Liver (tissue), 10 donors: ENCODE results near the gene RXYLT1. TPM values are rescaled to one million over a fixed set of nuclear protein-coding genes. Genes with fewer than 3 reads are reported as not detected.

Experiments
- DNase-seq: peaks from one replicate; pipeline ENCODE4 v3.0.0-alpha.2; 2017; ENCODE audit warnings: low spot score
- H3K27ac ChIP-seq, 2 donors: one replicate each; pipeline ENCODE4 v1.7.0; 2013; ENCODE audit warnings: inconsistent platforms in 2 of 2, low read length in 2 of 2, control low read depth in 1 of 2, low read depth in 1 of 2, mild to moderate bottlenecking in 1 of 2
- H3K27me3 ChIP-seq, 4 donors: one replicate each; pipeline versions ENCODE4 v1.6.1 to v1.7.0; 2013; ENCODE audit warnings: low read length in 3 of 4, inconsistent platforms in 1 of 4, mild to moderate bottlenecking in 1 of 4, moderate library complexity in 1 of 4; ENCODE audit not compliant: control insufficient read depth in 4 of 4, insufficient read depth in 4 of 4
- H3K36me3 ChIP-seq, 4 donors: one replicate each; pipeline versions ENCODE4 v1.6.1 to v1.7.0; 2013; ENCODE audit warnings: low read length in 3 of 4, mild to moderate bottlenecking in 3 of 4, low read depth in 1 of 4, moderate library complexity in 1 of 4; ENCODE audit not compliant: control insufficient read depth in 4 of 4, insufficient read depth in 3 of 4
- H3K4me1 ChIP-seq, 4 donors: one replicate each; pipeline versions ENCODE4 v1.6.1 to v1.7.0; 2013; ENCODE audit warnings: low read length in 3 of 4, mild to moderate bottlenecking in 3 of 4, moderate library complexity in 1 of 4; ENCODE audit not compliant: control insufficient read depth in 4 of 4, insufficient read depth in 4 of 4
- H3K4me3 ChIP-seq, 3 donors: one replicate each; pipeline versions ENCODE4 v1.6.1 to v1.7.0; 2013; ENCODE audit warnings: low read length in 3 of 3, control low read depth in 1 of 3, low read depth in 1 of 3, mild to moderate bottlenecking in 1 of 3
- H3K9ac ChIP-seq, 2 donors: one replicate each; pipeline ENCODE4 v1.7.0; 2013; ENCODE audit warnings: low read length in 2 of 2, mild to moderate bottlenecking in 2 of 2, moderate library complexity in 2 of 2, control low read depth in 1 of 2, low read depth in 1 of 2
- H3K9me3 ChIP-seq, 4 donors: one replicate each; pipeline versions ENCODE4 v1.6.1 to v1.7.0; 2013; ENCODE audit warnings: low read length in 3 of 4; ENCODE audit not compliant: control insufficient read depth in 4 of 4
- FOXA2 ChIP-seq: IDR thresholded peaks from 2 replicates; pipeline ENCODE4 v1.6.1; 2016; ENCODE audit warnings: antibody characterized with exemption
- GABPA ChIP-seq, 2 donors: IDR thresholded peaks in 1 of 2; conservative IDR thresholded peaks in 1 of 2; 2 replicates each; pipeline ENCODE4 v1.6.1; 2016; ENCODE audit warnings: antibody characterized with exemption in 2 of 2, mild to moderate bottlenecking in 1 of 2, moderate library complexity in 1 of 2
- HNF4G ChIP-seq: IDR thresholded peaks from 2 replicates; pipeline ENCODE4 v1.6.1; 2016; ENCODE audit warnings: antibody characterized with exemption
- JUND ChIP-seq, 2 donors: IDR thresholded peaks; 2 replicates each; pipeline ENCODE4 v1.6.1; 2016; ENCODE audit warnings: antibody characterized with exemption in 2 of 2
- RAD21 ChIP-seq, 2 donors: IDR thresholded peaks; 2 replicates each; pipeline ENCODE4 v1.6.1; 2016; ENCODE audit warnings: antibody characterized with exemption in 2 of 2, mild to moderate bottlenecking in 2 of 2
- RXRA ChIP-seq, 2 donors: IDR thresholded peaks; 2 replicates each; pipeline ENCODE4 v1.6.1; 2017 to 2018; ENCODE audit warnings: antibody characterized with exemption in 2 of 2, mild to moderate bottlenecking in 1 of 2
- TAF1 ChIP-seq: conservative IDR thresholded peaks from 2 replicates; pipeline ENCODE4 v1.6.1; 2016; ENCODE audit warnings: antibody characterized with exemption, mild to moderate bottlenecking
- WGBS: extraction: QIAGEN DNeasy Blood & Tissue Kit; methylation state at CpG from one replicate; pipeline ENCODE4 v1.1.7; 2013; 5-methylcytosine and 5-hydroxymethylcytosine counted together
- polyA plus RNA-seq, 2 donors: library from polyadenylated mRNA; stranded (reverse) in 1 of 2; unstranded in 1 of 2; fragments of 200-250 nt in 1 of 2; fragments of >200 nt in 1 of 2; fragmentation: Nextera tagmentation in 1 of 2; extraction: Ambion mirVana in 1 of 2; gene quantifications; one replicate each; pipeline versions ENCODE4 v1.2.1 to v1.2.3, GENCODE V29; 2013 to 2015
- small RNA-seq: library from RNA; depleted of rRNA; stranded (forward); fragments of <200 nt; gene quantifications from one replicate; pipeline ENCODE3, GENCODE V24; 2014
- total RNA-seq, 2 donors: library from RNA; depleted of rRNA; stranded (reverse); fragments of >200 nt; gene quantifications; one replicate each; pipeline ENCODE4 v1.2.3, GENCODE V29; 2014
- TF ChIP-seq, protein P1 (sequence below): IDR thresholded peaks from 2 replicates; pipeline ENCODE4 v1.6.1; 2016; ENCODE audit warnings: antibody characterized with exemption
- TF ChIP-seq, protein P2 (sequence below): fragments of 150-350 bp; IDR thresholded peaks from 2 replicates; pipeline ENCODE4 v1.5.1; 2017; ENCODE audit warnings: improper control_type of control experiment, low read depth, low read length; ENCODE audit not compliant: missing input control
- donor health status: healthy.
- donor health status: healthy.
- donor health status: healthy.
- donor health status: healthy.
- donor health status: healthy.

The RXYLT1 gene
- total and polyA plus RNA-seq, 4 donors, result 6.0 to 12.2 (median 10.4) TPM

DNA sequence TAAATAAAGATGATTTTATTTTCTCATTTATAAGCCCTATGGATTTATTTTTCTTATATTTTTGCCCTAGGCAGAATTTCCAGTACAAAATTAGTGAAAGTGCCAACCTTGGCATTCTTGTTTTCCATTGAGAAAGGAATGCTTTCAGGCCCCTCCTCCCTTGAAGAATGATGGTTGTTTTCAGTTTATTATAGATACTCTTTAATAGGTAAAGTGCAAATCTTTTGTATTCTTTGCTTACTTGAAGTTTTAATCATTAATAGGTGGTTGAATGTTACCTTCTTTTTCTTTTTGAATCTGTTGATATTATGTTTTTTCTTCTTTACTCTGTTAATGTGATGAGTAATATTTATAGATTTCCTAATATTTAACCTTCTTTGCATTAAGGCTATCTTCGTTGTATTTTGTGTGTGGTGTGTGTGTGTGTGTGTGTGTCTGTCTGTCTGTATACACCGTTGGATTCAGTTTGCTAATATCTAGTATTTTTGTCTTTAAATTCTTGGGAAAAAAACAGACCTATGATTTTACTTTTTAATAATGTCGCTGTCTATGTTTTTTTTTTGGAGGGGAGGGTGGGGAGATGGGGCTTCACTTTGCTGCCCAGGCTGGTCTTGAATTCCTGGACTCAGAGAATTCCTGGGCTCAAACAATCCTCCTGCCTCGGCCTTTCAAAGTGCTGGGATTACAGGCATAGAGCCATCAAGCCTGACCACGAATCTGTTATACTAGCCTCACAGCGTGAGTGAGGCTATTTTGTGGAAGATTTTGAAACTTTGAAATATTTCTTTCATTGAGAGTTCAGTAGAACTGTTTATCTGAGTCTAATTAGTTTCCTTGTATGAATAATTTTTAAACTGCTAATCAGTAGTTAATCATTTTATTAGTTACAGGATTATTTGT is 78.3 kb downstream of the RXYLT1 start:
- TF ChIP-seq TAF1 (no peak), RXRA (IDR thresholded peaks at IDR 0.05) (no peak), RAD21 (IDR thresholded peaks at IDR 0.05) (no peak), JUND (IDR thresholded peaks at IDR 0.05) (no peak), GABPA (IDR thresholded peaks at IDR 0.05 in 1 of 2, conservative IDR thresholded peaks at IDR 0.05 in 1 of 2) (no peak), HNF4G (no peak), FOXA2 (no peak)
- TF ChIP-seq, protein P1, sequence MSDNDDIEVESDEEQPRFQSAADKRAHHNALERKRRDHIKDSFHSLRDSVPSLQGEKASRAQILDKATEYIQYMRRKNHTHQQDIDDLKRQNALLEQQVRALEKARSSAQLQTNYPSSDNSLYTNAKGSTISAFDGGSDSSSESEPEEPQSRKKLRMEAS, result no peak
- TF ChIP-seq, protein P2, sequence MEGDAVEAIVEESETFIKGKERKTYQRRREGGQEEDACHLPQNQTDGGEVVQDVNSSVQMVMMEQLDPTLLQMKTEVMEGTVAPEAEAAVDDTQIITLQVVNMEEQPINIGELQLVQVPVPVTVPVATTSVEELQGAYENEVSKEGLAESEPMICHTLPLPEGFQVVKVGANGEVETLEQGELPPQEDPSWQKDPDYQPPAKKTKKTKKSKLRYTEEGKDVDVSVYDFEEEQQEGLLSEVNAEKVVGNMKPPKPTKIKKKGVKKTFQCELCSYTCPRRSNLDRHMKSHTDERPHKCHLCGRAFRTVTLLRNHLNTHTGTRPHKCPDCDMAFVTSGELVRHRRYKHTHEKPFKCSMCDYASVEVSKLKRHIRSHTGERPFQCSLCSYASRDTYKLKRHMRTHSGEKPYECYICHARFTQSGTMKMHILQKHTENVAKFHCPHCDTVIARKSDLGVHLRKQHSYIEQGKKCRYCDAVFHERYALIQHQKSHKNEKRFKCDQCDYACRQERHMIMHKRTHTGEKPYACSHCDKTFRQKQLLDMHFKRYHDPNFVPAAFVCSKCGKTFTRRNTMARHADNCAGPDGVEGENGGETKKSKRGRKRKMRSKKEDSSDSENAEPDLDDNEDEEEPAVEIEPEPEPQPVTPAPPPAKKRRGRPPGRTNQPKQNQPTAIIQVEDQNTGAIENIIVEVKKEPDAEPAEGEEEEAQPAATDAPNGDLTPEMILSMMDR, result no peak
- DNase-seq, result no peak
- H3K9ac ChIP-seq, result no peak overlapping the region
- no peak overlapping the region for H3K4me3 ChIP-seq
- H3K27ac ChIP-seq, result no peak overlapping the region
- no peaks in the 10 kb centered on the region for H3K9me3 ChIP-seq
- H3K27me3 ChIP-seq, result no peaks in the 10 kb centered on the region
- H3K36me3 ChIP-seq, result no peaks in the 10 kb centered on the region
- WGBS, result 86% methylated on average over 6 of the region's 6 CpGs
- peaks cover 6 to 10% (median 8%) of the 10 kb centered on the region in 4 donors for H3K4me1 ChIP-seq

Small RNAs within 50 kb of the gene (small RNA-seq; reads per million reads assigned to genes)
- not detected for gene AC084357.1

Other genes with a start within 250 kb of the RXYLT1 start
- gene DPY19L2, start 111.4 kb upstream of the RXYLT1 start, total RNA-seq, result 1 to 10 TPM in 1 of 2 donors, under 1 TPM in 1; 0.42 to 2.8 TPM
- under 1 TPM; 0.13 to 0.22 TPM for gene DPY19L2, start 111.4 kb upstream of the RXYLT1 start, polyA plus RNA-seq
- 1 to 10 TPM in 1 of 2 donors, under 1 TPM in 1; 0.51 to 1.3 TPM for gene SRGAP1, start 64.8 kb downstream of the RXYLT1 start, total RNA-seq
- gene SRGAP1, start 64.8 kb downstream of the RXYLT1 start, polyA plus RNA-seq, result 1 to 10 TPM in 1 of 2 donors, under 1 TPM in 1; 0.28 to 1.2 TPM